Tibial nerve (tissue), 3 donors: Measurements from ENCODE around the gene VSIG4.

ENCODE experiments used
- POLR2A ChIP-seq, 2 donors: fragments of 450-650 bp; IDR thresholded peaks; one replicate each; pipeline ENCODE4 v1.6.1; 2017; ENCODE audit warnings: antibody characterized with exemption in 2 of 2, mild to moderate bottlenecking in 2 of 2, moderate library complexity in 2 of 2
- TF ChIP-seq, protein P1 (sequence below), 5 experiments: fragments of 200-600 bp in 3 of 5; fragments of 450-650 bp in 2 of 5; sonication (generic) in 3 of 5; IDR thresholded peaks; one replicate each; pipeline ENCODE4 v1.5.1; 2016 to 2019; ENCODE audit warnings: antibody characterized with exemption in 5 of 5, mild to moderate bottlenecking in 3 of 5, moderate library complexity in 2 of 5

GRCh38 chrX:66019310-66019652 lies 20.6 kb downstream of the VSIG4 start:
- TF ChIP-seq, protein P1, sequence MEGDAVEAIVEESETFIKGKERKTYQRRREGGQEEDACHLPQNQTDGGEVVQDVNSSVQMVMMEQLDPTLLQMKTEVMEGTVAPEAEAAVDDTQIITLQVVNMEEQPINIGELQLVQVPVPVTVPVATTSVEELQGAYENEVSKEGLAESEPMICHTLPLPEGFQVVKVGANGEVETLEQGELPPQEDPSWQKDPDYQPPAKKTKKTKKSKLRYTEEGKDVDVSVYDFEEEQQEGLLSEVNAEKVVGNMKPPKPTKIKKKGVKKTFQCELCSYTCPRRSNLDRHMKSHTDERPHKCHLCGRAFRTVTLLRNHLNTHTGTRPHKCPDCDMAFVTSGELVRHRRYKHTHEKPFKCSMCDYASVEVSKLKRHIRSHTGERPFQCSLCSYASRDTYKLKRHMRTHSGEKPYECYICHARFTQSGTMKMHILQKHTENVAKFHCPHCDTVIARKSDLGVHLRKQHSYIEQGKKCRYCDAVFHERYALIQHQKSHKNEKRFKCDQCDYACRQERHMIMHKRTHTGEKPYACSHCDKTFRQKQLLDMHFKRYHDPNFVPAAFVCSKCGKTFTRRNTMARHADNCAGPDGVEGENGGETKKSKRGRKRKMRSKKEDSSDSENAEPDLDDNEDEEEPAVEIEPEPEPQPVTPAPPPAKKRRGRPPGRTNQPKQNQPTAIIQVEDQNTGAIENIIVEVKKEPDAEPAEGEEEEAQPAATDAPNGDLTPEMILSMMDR (IDR thresholded peaks at IDR 0.05), result no peak
- no peak for TF ChIP-seq POLR2A (IDR thresholded peaks at IDR 0.05)
